HepG2 (cell line): ENCODE results near the gene TOMM6. TPM values are rescaled to one million over a fixed set of nuclear protein-coding genes. Genes with fewer than 3 reads are reported as not detected.

Source experiments
- ARHGAP35 ChIP-seq: sonication (generic); formaldehyde crosslinking; IDR thresholded peaks from 2 replicates; pipeline ENCODE4 v1.9.0; 2022; ENCODE audit warnings: mild to moderate bottlenecking, inconsistent platforms, moderate library complexity, missing genetic modification reagents, borderline replicate concordance
- CBX1 ChIP-seq: IDR thresholded peaks from one replicate; pipeline ENCODE4 v1.6.1; 2016; ENCODE audit warnings: antibody characterized with exemption, low read depth
- ELF4 ChIP-seq: sonication (generic); formaldehyde crosslinking; IDR thresholded peaks from 2 replicates; pipeline ENCODE4 v1.5.0; 2020; ENCODE audit warnings: missing genetic modification reagents, mild to moderate bottlenecking, moderate library complexity, borderline replicate concordance
- KAT8 ChIP-seq: IDR thresholded peaks from 2 replicates; pipeline ENCODE4 v1.6.1; 2016; ENCODE audit warnings: missing genetic modification reagents, missing compliant biosample characterization
- KDM2A ChIP-seq: sonication (generic); formaldehyde crosslinking; IDR thresholded peaks from 2 replicates; pipeline ENCODE4 v1.4.0; 2020; ENCODE audit warnings: low read depth, missing genetic modification reagents, borderline replicate concordance
- KDM4B ChIP-seq: sonication (generic); formaldehyde crosslinking; IDR thresholded peaks from 2 replicates; pipeline ENCODE4 v1.4.0; 2020; ENCODE audit warnings: missing genetic modification reagents
- NAIF1 ChIP-seq: sonication (generic); formaldehyde crosslinking; IDR thresholded peaks from 2 replicates; pipeline ENCODE4 v1.5.0; 2020; ENCODE audit warnings: mild to moderate bottlenecking, missing genetic modification reagents, borderline replicate concordance
- NR2F6 ChIP-seq, 2 experiments: IDR thresholded peaks; 2 replicates each; pipeline ENCODE4 v1.6.1; 2016; ENCODE audit warnings: antibody characterized with exemption in 1 of 2, mild to moderate bottlenecking in 1 of 2
- POGK ChIP-seq: sonication (generic); formaldehyde crosslinking; conservative IDR thresholded peaks from 2 replicates; pipeline ENCODE4 v1.8.0; 2022; ENCODE audit warnings: mild to moderate bottlenecking, moderate library complexity, missing genetic modification reagents
- SATB2 ChIP-seq: sonication (generic); formaldehyde crosslinking; IDR thresholded peaks from 2 replicates; pipeline ENCODE4 v1.5.0; 2020; ENCODE audit warnings: missing genetic modification reagents
- SNAI1 ChIP-seq: sonication (generic); formaldehyde crosslinking; IDR thresholded peaks from 2 replicates; pipeline ENCODE4 v1.5.0; 2020; ENCODE audit warnings: mild to moderate bottlenecking, missing genetic modification reagents, borderline replicate concordance
- TARDBP ChIP-seq: sonication (generic); formaldehyde crosslinking; IDR thresholded peaks from 2 replicates; pipeline ENCODE4 v1.8.0; 2022; ENCODE audit warnings: mild to moderate bottlenecking, missing genetic modification reagents
- ZBTB25 ChIP-seq: IDR thresholded peaks from 2 replicates; pipeline ENCODE4 v1.6.1; 2018; ENCODE audit warnings: missing genetic modification reagents
- ZBTB38 ChIP-seq: sonication (generic); formaldehyde crosslinking; IDR thresholded peaks from 2 replicates; pipeline ENCODE4 v1.5.1; 2020; ENCODE audit warnings: mild to moderate bottlenecking, missing genetic modification reagents
- ZBTB4 ChIP-seq: sonication (generic); formaldehyde crosslinking; IDR thresholded peaks from 2 replicates; pipeline ENCODE4 v1.4.0; 2020; ENCODE audit warnings: missing genetic modification reagents, mild to moderate bottlenecking, borderline replicate concordance
- ZFP90 ChIP-seq: sonication (generic); formaldehyde crosslinking; IDR thresholded peaks from 2 replicates; pipeline ENCODE4 v1.8.0; 2022; ENCODE audit warnings: missing genetic modification reagents, mild to moderate bottlenecking, inconsistent platforms, borderline replicate concordance
- ZNF331 ChIP-seq: sonication (generic); formaldehyde crosslinking; IDR thresholded peaks from 2 replicates; pipeline ENCODE4 v1.4.0; 2020; ENCODE audit warnings: missing genetic modification reagents
- ZNF382 ChIP-seq: sonication (generic); formaldehyde crosslinking; IDR thresholded peaks from 2 replicates; pipeline ENCODE4 v1.5.0; 2020; ENCODE audit warnings: missing genetic modification reagents, mild to moderate bottlenecking, borderline replicate concordance
- ZNF512 ChIP-seq: sonication (generic); formaldehyde crosslinking; IDR thresholded peaks from 2 replicates; pipeline ENCODE4 v1.4.0; 2020; ENCODE audit warnings: mild to moderate bottlenecking, missing genetic modification reagents
- ZNF772 ChIP-seq: sonication (generic); formaldehyde crosslinking; IDR thresholded peaks from 2 replicates; pipeline ENCODE4 v1.5.0; 2020; ENCODE audit warnings: mild to moderate bottlenecking, missing genetic modification reagents
- ZNF816 ChIP-seq: sonication (generic); formaldehyde crosslinking; IDR thresholded peaks from 2 replicates; pipeline ENCODE4 v1.8.0; 2022; ENCODE audit warnings: missing genetic modification reagents, mild to moderate bottlenecking, borderline replicate concordance
- polyA plus RNA-seq, 8 experiments: library from polyadenylated mRNA; depleted of rRNA in 3 of 8; stranded (reverse) in 7 of 8; unstranded in 1 of 8; fragments of >200 nt; fragmentation: Illumina TruSeq in 4 of 8; extraction: Trizol in 4 of 8; gene quantifications; 2 replicates each; pipeline versions ENCODE4 v1.2.1 to v1.2.3, GENCODE V29; 2011 to 2016; ENCODE audit warnings: low read depth in 4 of 8, missing spikeins in 1 of 8, mixed read lengths in 1 of 8; ENCODE audit not compliant: insufficient read depth in 1 of 8
- total RNA-seq, 5 experiments: library from RNA; depleted of rRNA; stranded (reverse); fragments of >200 nt; fragmentation: Illumina TruSeq; extraction: Trizol; gene quantifications; 2 replicates each; pipeline ENCODE4 v1.2.3, GENCODE V29; 2016; ENCODE audit warnings: low read depth in 1 of 5

TOMM6 gene
- total and polyA plus RNA-seq, 2 of the 13 experiments (the other 11 are each of a cell fraction or from before 2014, with no cell fraction given): 320 to 321 TPM

- peak; percentile 88; the same call in 1 of the 2 replicates for TF ChIP-seq ZFP90 (CRISPR knock-in tag)
- peak; percentile 73; the same call in 1 of the 2 replicates for TF ChIP-seq ZBTB38 (CRISPR knock-in tag)
- no peak; the same call in 1 of the 2 replicates for TF ChIP-seq SNAI1 (CRISPR knock-in tag)
- TF ChIP-seq SATB2 (CRISPR knock-in tag): 0 out of 2 replicates have a peak, but pooled peaks have one; percentile 82
- peak; percentile 39; the same call in 1 of the 2 replicates for TF ChIP-seq ARHGAP35
- peak; percentile 88 for TF ChIP-seq ZNF331 (CRISPR knock-in tag)
- no peak for TF ChIP-seq ZNF382 (CRISPR knock-in tag)
- TF ChIP-seq TARDBP: peak; percentile 93
- peak; percentile 90; the same call in 1 of the 2 replicates for TF ChIP-seq NAIF1 (CRISPR knock-in tag)
- TF ChIP-seq ZBTB4: peak; percentile 51; the same call in 1 of the 2 replicates
- TF ChIP-seq NR2F6 (IDR thresholded peaks at IDR 0.05): no peak
- peak; percentile 63; the same call in 1 of the 2 replicates for TF ChIP-seq NR2F6 (CRISPR knock-in tag; IDR thresholded peaks at IDR 0.05)
- TF ChIP-seq KDM2A: peak; percentile 100
- TF ChIP-seq ZNF512: peak; percentile 88; the same call in 1 of the 2 replicates
- TF ChIP-seq ELF4 (CRISPR knock-in tag): peak; percentile 98
- peak; percentile 82; the same call in 1 of the 2 replicates for TF ChIP-seq POGK
- TF ChIP-seq ZNF816 (CRISPR knock-in tag): peak; percentile 86
- TF ChIP-seq CBX1: peak; percentile 94
- TF ChIP-seq KAT8 (CRISPR knock-in tag): peak; percentile 100
- TF ChIP-seq ZBTB25: peak; percentile 96
- TF ChIP-seq KDM4B: peak; percentile 98
- peak; percentile 88 for TF ChIP-seq ZNF772
Observed at GRCh38 chr6:41787219-41787917, at the start of gene TOMM6 (continued).
